Mammary epithelial cell (primary cell): ENCODE results near the gene MRPL53.

Experiments used
- EZH2 ChIP-seq: IDR thresholded peaks from 2 replicates; pipeline ENCODE4 v1.6.1; 2012; ENCODE audit warnings: low read length, inconsistent platforms, borderline replicate concordance
- TF ChIP-seq, protein P1 (sequence below), 2 donors: IDR thresholded peaks in 1 of 2; conservative IDR thresholded peaks in 1 of 2; 2 replicates each; pipeline ENCODE4 v1.5.1; 2011 to 2012; ENCODE audit warnings: inconsistent platforms in 2 of 2, low read length in 2 of 2, mild to moderate bottlenecking in 2 of 2, control low read depth in 1 of 2, low read depth in 1 of 2; ENCODE audit not compliant: insufficient read depth in 1 of 2; ENCODE audit errors: extremely low read depth in 1 of 2

DNA sequence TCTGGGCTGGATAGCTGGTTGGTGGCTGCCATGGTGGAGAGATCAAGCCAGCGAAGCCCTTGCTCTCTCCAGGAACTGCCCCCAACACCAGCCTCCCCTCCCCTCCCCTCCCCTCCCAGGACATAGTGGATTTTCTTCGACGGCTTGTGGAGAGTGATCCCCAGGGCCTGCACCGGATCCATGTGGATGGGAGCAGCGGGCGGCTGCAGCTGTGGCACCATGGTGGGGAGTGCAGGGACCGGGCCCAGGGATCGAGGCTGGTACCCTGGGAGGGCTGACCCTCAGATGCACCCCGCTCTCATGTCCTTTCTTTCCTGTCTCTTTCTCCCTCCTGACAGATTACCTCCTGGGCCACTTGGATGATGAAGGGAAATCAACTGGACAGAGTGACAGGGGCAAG, 17.4 kb upstream of the MRPL53 start:
- no peak for TF ChIP-seq EZH2
- TF ChIP-seq, protein P1, sequence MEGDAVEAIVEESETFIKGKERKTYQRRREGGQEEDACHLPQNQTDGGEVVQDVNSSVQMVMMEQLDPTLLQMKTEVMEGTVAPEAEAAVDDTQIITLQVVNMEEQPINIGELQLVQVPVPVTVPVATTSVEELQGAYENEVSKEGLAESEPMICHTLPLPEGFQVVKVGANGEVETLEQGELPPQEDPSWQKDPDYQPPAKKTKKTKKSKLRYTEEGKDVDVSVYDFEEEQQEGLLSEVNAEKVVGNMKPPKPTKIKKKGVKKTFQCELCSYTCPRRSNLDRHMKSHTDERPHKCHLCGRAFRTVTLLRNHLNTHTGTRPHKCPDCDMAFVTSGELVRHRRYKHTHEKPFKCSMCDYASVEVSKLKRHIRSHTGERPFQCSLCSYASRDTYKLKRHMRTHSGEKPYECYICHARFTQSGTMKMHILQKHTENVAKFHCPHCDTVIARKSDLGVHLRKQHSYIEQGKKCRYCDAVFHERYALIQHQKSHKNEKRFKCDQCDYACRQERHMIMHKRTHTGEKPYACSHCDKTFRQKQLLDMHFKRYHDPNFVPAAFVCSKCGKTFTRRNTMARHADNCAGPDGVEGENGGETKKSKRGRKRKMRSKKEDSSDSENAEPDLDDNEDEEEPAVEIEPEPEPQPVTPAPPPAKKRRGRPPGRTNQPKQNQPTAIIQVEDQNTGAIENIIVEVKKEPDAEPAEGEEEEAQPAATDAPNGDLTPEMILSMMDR (conservative IDR thresholded peaks at IDR 0.05 in 1 of 2, IDR thresholded peaks at IDR 0.05 in 1 of 2; ENCODE audit: extremely low read depth in 1 of 2, insufficient read depth in 1 of 2, low read depth in 1 of 2, low read length in 2 of 2) = no peak
